Adrenal gland (tissue), 12 donors: ENCODE measurements around the gene PRICKLE2. TPM values are rescaled to one million over a fixed set of nuclear protein-coding genes. Genes with fewer than 3 reads are reported as not detected.

Source experiments
- DNase-seq, 7 donors: peaks; one replicate each; pipeline ENCODE4 v3.0.0-alpha.2; 2019 to 2020
- H3K27ac ChIP-seq, 5 donors: fragments of 200-600 bp; sonication (generic) in 4 of 5; 1 replicate in 3 of 5; 2 replicates in 2 of 5; pipeline versions ENCODE4 v1.5.1 to v1.8.0; 2016 to 2020; ENCODE audit warnings: mild to moderate bottlenecking in 1 of 5
- H3K27me3 ChIP-seq: fragments of 200-600 bp; 2 replicates; pipeline ENCODE4 v1.8.0; 2021
- H3K36me3 ChIP-seq, 2 donors: fragments of 200-600 bp; replicated peaks in 1 of 2; 1 replicate in 1 of 2; 2 replicates in 1 of 2; pipeline versions ENCODE4 v1.5.1 to v1.8.0; 2018 to 2022
- H3K4me1 ChIP-seq, 2 donors: fragments of 200-600 bp; replicated peaks in 1 of 2; 1 replicate in 1 of 2; 2 replicates in 1 of 2; pipeline versions ENCODE4 v1.5.1 to v1.8.0; 2018 to 2021
- H3K4me3 ChIP-seq, 4 donors: fragments of 200-600 bp; sonication (generic) in 3 of 4; one replicate each; pipeline ENCODE4 v1.5.1; 2016 to 2018
- H3K9me3 ChIP-seq, 3 donors: fragments of 200-600 bp; sonication (generic) in 1 of 3; replicated peaks in 1 of 3; 1 replicate in 2 of 3; 2 replicates in 1 of 3; pipeline versions ENCODE4 v1.5.1 to v1.8.0; 2016 to 2021
- CTCF ChIP-seq, 6 experiments: fragments of 450-650 bp in 4 of 6; fragments of 200-600 bp in 2 of 6; sonication (generic) in 1 of 6; IDR thresholded peaks; 1 replicate in 5 of 6; 2 replicates in 1 of 6; pipeline versions ENCODE4 v1.5.1 to v1.8.0; 2016 to 2021; ENCODE audit warnings: antibody characterized with exemption in 6 of 6, mild to moderate bottlenecking in 2 of 6, moderate library complexity in 1 of 6
- POLR2A ChIP-seq, 2 donors: fragments of 450-650 bp; IDR thresholded peaks; one replicate each; pipeline ENCODE4 v1.6.1; 2017; ENCODE audit warnings: antibody characterized with exemption in 2 of 2, mild to moderate bottlenecking in 2 of 2, moderate library complexity in 1 of 2
- WGBS, 4 donors: extraction: QIAGEN DNeasy Blood & Tissue Kit in 2 of 4; methylation state at CpG; one replicate each; pipeline versions ENCODE4 v1.1.5 to v1.1.7; 2013 to 2017; 5-methylcytosine and 5-hydroxymethylcytosine counted together
- intact Hi-C, 2 donors: fragments of 100-400 bp; cut with DNase I; formaldehyde crosslinking; loops; one replicate each; pipeline versions ENCODE4 v1.14.1 to v1.15.0; 2022 to 2023
- polyA plus RNA-seq, 3 donors: library from polyadenylated mRNA; stranded (reverse); fragments of 200-250 nt in 2 of 3; fragments of 350-450 nt in 1 of 3; fragmentation: Illumina TruSeq in 1 of 3; extraction: RNeasy Lipid Tissue Mini Kit (QIAGEN cat#74804) in 1 of 3; gene quantifications; one replicate each; pipeline ENCODE4 v1.2.3, GENCODE V29; 2013 to 2014
- total RNA-seq, 9 donors: library from RNA; depleted of rRNA in 4 of 9; stranded (reverse); fragments of >200 nt in 4 of 9; fragments of 120-200 nt in 1 of 9; fragmentation: NEBNext Ultra II Directional in 1 of 9; extraction: Animal tissue kit (Norgen Biotek cat#: 25700) in 1 of 9; gene quantifications; one replicate each; pipeline versions ENCODE4 v1.1.0 to v1.2.4, GENCODE V29; 2013 to 2023
- donor health status: healthy with polysubstance abuse.
- donor health status: Bipolar disorder and iron deficiency.
- donor health status: DM: yes; HTN: yes; CAD: no.
- donor health status: DM: no; HTN: no; CAD: no.
- donor health status: DM: no; HTN: no; CAD: no.
- donor health status: DM: yes; HTN: yes; CAD: no.

Gene PRICKLE2
- total and polyA plus RNA-seq, 12 donors = 1.3 to 15.7 (median 8.1) TPM

DNA sequence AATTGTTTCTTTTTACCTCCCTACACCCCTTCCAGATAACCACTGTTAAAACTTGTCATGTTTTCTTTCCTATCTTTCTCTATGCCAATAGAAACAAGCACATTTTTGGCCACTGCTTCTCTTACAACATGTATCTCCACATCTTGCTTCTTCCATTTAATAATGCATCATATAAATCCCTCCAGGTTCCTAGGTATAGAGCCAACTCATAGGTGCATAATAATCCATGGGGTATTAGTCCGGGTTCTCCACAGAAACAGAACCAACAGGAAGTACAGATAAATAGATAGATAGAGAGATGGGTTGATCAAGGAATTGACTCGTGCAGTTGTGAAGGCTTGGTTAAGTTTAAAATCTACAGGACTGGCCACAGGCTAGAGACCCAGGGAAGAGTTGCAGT is 160.5 kb downstream of the PRICKLE2 start:
- Histone ChIP-seq H3K4me1 (peaks cover 0 to 4% of the 10 kb centered on the region in 2 donors), H3K27ac (no peak overlapping the region), H3K4me3 (no peak overlapping the region), H3K27me3 (no peaks in the 10 kb centered on the region), H3K9me3 (no peaks in the 10 kb centered on the region), H3K36me3 (no peaks in the 10 kb centered on the region)
- intact Hi-C loops = no loop called here
- no peak for DNase-seq
- 88 to 97% (median 95%) methylated on average over 2 of the region's 2 CpGs for WGBS, 4 donors
- TF ChIP-seq POLR2A (IDR thresholded peaks at IDR 0.05) = no peak
- TF ChIP-seq CTCF (IDR thresholded peaks at IDR 0.05) = no peak

GRCh38 chr3:64063983-64064438 is 161.3 kb downstream of the PRICKLE2 start:
- no peak for TF ChIP-seq CTCF (IDR thresholded peaks at IDR 0.05)
- TF ChIP-seq POLR2A (IDR thresholded peaks at IDR 0.05) = no peak
- Histone ChIP-seq H3K36me3 (no peaks in the 10 kb centered on the region), H3K4me1 (peaks cover 0 to 4% of the 10 kb centered on the region in 2 donors), H3K27ac (no peak overlapping the region), H3K27me3 (no peaks in the 10 kb centered on the region), H3K4me3 (no peak overlapping the region), H3K9me3 (no peaks in the 10 kb centered on the region)
- no peak for DNase-seq
- intact Hi-C loops = no loop called here
- 75 to 97% (median 93%) methylated on average over 2 of the region's 2 CpGs for WGBS, 4 donors

DNA sequence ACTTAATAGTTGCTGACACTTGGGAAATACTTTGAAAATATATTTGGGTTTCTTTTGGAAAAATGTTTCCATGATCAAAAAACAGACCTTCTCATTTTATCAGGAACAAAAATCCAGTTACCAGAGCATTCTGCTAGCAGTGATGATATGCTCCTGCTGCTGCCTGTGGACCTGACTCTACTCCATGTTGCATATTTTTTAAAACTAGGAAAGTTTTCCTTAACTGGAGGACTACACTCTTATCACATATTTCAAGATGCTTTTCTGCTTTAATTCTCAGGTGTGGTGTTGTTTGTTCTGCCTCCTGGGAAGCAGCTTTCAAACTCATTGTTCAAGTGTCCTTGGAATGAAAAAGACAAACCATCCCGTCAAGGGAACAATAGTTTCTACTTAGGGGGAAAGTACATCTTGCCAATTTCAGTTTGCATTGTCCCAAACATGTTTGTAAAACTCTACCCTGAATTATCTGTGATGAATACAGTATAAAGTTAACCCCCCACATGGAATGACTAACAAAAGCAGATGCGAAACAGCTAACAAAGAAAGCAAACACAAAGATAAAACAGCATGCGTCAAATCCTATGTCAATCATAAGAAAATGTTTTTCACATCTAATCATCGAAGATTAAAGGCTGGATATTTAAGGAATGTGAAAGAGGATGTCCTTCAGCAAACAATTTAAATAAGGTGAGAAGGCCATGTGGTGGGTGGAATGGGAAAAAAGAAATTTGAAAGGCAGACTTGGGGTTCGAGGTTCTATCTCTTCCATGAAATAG is 161.9 kb downstream of the PRICKLE2 start:
- peaks cover 0 to 4% of the 10 kb centered on the region in 2 donors for H3K4me1 ChIP-seq
- no peak overlapping the region for H3K27ac ChIP-seq
- no peak overlapping the region for H3K4me3 ChIP-seq
- no peaks in the 10 kb centered on the region for H3K36me3 ChIP-seq
- no peak for DNase-seq
- no peak for TF ChIP-seq POLR2A (IDR thresholded peaks at IDR 0.05)
- TF ChIP-seq CTCF (IDR thresholded peaks at IDR 0.05) = no peak
- no peaks in the 10 kb centered on the region for H3K9me3 ChIP-seq
- intact Hi-C loops = no loop called here
- no peaks in the 10 kb centered on the region for H3K27me3 ChIP-seq
- 70 to 76% (median 74%) methylated on average over 5 of the region's 5 CpGs for WGBS, 4 donors

DNA sequence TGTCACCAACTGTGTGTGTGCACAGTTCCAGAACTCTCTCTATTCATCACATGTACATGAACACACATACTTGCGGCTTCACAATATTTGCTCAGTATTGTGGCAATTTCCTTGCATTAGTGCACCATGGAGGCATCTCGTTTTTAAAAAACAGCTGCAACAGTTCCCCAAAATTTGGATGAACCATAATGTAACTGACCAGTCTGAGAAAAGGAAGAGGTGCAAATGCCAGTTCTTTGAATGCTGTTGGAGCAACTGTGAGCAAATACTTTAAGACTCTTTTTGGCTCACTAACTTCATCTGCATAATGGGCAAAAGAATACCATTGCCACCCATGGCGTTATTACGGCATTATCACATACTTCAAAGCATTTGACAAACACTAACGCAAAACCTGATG is 163.6 kb downstream of the PRICKLE2 start:
- H3K27ac ChIP-seq = no peak overlapping the region
- H3K9me3 ChIP-seq = no peaks in the 10 kb centered on the region
- DNase-seq = no peak
- intact Hi-C loops = no loop called here
- 85 to 95% (median 87%) methylated on average over 5 of the region's 5 CpGs for WGBS, 4 donors
- no peak for TF ChIP-seq CTCF (IDR thresholded peaks at IDR 0.05)
- no peak for TF ChIP-seq POLR2A (IDR thresholded peaks at IDR 0.05)
- no peaks in the 10 kb centered on the region for H3K36me3 ChIP-seq
- H3K4me3 ChIP-seq = no peak overlapping the region
- H3K4me1 ChIP-seq = peaks cover 0 to 4% of the 10 kb centered on the region in 2 donors
- H3K27me3 ChIP-seq = no peaks in the 10 kb centered on the region
